Colonic mucosa (tissue), 4 donors: ENCODE data around the gene IRGC. TPM values are rescaled to one million over a fixed set of nuclear protein-coding genes. Genes with fewer than 3 reads are reported as not detected.

Source experiments
- DNase-seq: peaks from one replicate; pipeline ENCODE4 v3.0.0-alpha.2; 2020
- H3K27ac ChIP-seq: fragments of 200-600 bp; one replicate; pipeline ENCODE4 v1.8.0; 2021
- H3K27me3 ChIP-seq: fragments of 200-600 bp; one replicate; pipeline ENCODE4 v1.8.0; 2021
- H3K36me3 ChIP-seq: fragments of 200-600 bp; one replicate; pipeline ENCODE4 v1.8.0; 2021
- H3K4me1 ChIP-seq: fragments of 200-600 bp; one replicate; pipeline ENCODE4 v1.8.0; 2021; ENCODE audit warnings: mild to moderate bottlenecking
- H3K4me3 ChIP-seq: fragments of 200-600 bp; one replicate; pipeline ENCODE4 v1.8.0; 2021
- H3K9ac ChIP-seq, 2 donors: one replicate each; pipeline ENCODE4 v1.7.0; 2013; ENCODE audit warnings: control low read depth in 2 of 2, low read depth in 2 of 2, low read length in 2 of 2
- H3K9me3 ChIP-seq: fragments of 200-600 bp; one replicate; pipeline ENCODE4 v1.8.0; 2021
- CTCF ChIP-seq: fragments of 200-600 bp; IDR thresholded peaks from one replicate; pipeline ENCODE4 v1.8.0; 2022; ENCODE audit warnings: antibody characterized with exemption, mild to moderate bottlenecking
- intact Hi-C: fragments of 100-400 bp; cut with DNase I; formaldehyde crosslinking; loops from one replicate; pipeline ENCODE4 v1.14.1; 2022
- total RNA-seq, 2 donors: library from RNA; stranded (reverse); fragmentation: NEBNext Ultra II Directional in 1 of 2; extraction: Animal tissue kit (Norgen Biotek cat#: 25700) in 1 of 2; gene quantifications; one replicate each; pipeline ENCODE4 v1.2.1, GENCODE V29; 2021
- donor health status: healthy.
- donor health status: DM: no; HTN: no; CAD: no.
- donor health status: DM: no; HTN: no; CAD: no.

IRGC gene
- total RNA-seq, 2 donors from 2014 or later = not detected

DNA sequence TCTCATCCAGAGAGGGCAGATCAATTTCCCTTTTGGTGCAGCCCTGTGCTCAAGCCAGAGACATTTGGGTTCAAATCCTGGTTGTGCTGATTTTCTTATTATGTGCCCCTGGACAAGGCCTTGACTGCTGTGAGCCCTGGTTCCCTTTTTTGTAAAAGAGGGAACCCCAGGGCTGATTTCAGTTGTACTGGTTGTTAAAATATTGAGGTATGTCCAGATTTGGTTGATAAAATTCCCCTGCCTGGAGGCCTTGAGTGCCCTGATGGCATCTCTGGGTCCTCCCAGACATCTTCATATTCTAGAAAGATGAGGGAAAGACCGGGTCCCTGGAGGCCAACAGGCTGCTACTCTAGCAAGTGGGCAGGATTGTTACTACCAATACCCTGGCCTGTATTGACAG lies 31.6 kb upstream of the IRGC start:
- Histone ChIP-seq H3K9me3 (no peaks in the 10 kb centered on the region), H3K27me3 (no peaks in the 10 kb centered on the region), H3K27ac (no peak overlapping the region), H3K36me3 (no peaks in the 10 kb centered on the region), H3K9ac (no peak overlapping the region), H3K4me3 (no peak overlapping the region), H3K4me1 (no peaks in the 10 kb centered on the region)
- no peak for DNase-seq
- TF ChIP-seq CTCF = no peak
- intact Hi-C loops = no loop called here

GRCh38 chr19:43687660-43687997 lies 28.2 kb upstream of the IRGC start:
- Histone ChIP-seq H3K4me3 (no peak overlapping the region), H3K27me3 (no peaks in the 10 kb centered on the region), H3K9me3 (no peaks in the 10 kb centered on the region), H3K27ac (no peak overlapping the region), H3K9ac (peak overlapping the region in 1 of 2 donors; percentile 2), H3K4me1 (no peaks in the 10 kb centered on the region), H3K36me3 (no peaks in the 10 kb centered on the region)
- no peak for DNase-seq
- TF ChIP-seq CTCF = no peak
- intact Hi-C loops = no loop called here

GRCh38 chr19:43688059-43688701 lies 27.7 kb upstream of the IRGC start:
- Histone ChIP-seq H3K27me3 (no peaks in the 10 kb centered on the region), H3K4me1 (no peaks in the 10 kb centered on the region), H3K27ac (no peak overlapping the region), H3K9me3 (no peaks in the 10 kb centered on the region), H3K9ac (no peak overlapping the region), H3K4me3 (no peak overlapping the region), H3K36me3 (no peaks in the 10 kb centered on the region)
- no peak for DNase-seq
- TF ChIP-seq CTCF = no peak
- intact Hi-C loops = no loop called here

GRCh38 chr19:43690444-43690843 lies 25.4 kb upstream of the IRGC start:
- no peak overlapping the region for H3K9ac ChIP-seq
- no peak for DNase-seq
- no peaks in the 10 kb centered on the region for H3K4me1 ChIP-seq
- H3K4me3 ChIP-seq = no peak overlapping the region
- no peak for TF ChIP-seq CTCF
- H3K9me3 ChIP-seq = no peaks in the 10 kb centered on the region
- intact Hi-C loops = no loop called here
- H3K27ac ChIP-seq = no peak overlapping the region
- no peaks in the 10 kb centered on the region for H3K36me3 ChIP-seq
- no peaks in the 10 kb centered on the region for H3K27me3 ChIP-seq

- no peak overlapping the region for H3K9ac ChIP-seq
- DNase-seq = no peak
- intact Hi-C loops = no loop called here
- H3K4me1 ChIP-seq = no peaks in the 10 kb centered on the region
- no peaks in the 10 kb centered on the region for H3K27me3 ChIP-seq
- TF ChIP-seq CTCF = no peak
- H3K9me3 ChIP-seq = no peaks in the 10 kb centered on the region
- H3K4me3 ChIP-seq = no peak overlapping the region
- no peak overlapping the region for H3K27ac ChIP-seq
- no peaks in the 10 kb centered on the region for H3K36me3 ChIP-seq
Observed at GRCh38 chr19:43690890-43691289, 25.0 kb upstream of the IRGC start.
